Stimulated activated CD8-positive, alpha-beta memory T cell treated with anti-CD3 and anti-CD28 coated beads, Interleukin-4, amount 100 ng/mL, for 1 hour (primary cell): ENCODE data around the gene MYO3B.
"Not testable (repeated sequence)": the region's sequence is repeated elsewhere in the genome, so short reads cannot be mapped to it uniquely, and the experiment has no call there.

Experiments used
- DNase-seq, 2 donors: peaks; one replicate each; pipeline ENCODE4 v3.0.0-alpha.2; 2020; ENCODE audit warnings: low read depth in 2 of 2, low spot score in 1 of 2

The MYO3B gene

DNA sequence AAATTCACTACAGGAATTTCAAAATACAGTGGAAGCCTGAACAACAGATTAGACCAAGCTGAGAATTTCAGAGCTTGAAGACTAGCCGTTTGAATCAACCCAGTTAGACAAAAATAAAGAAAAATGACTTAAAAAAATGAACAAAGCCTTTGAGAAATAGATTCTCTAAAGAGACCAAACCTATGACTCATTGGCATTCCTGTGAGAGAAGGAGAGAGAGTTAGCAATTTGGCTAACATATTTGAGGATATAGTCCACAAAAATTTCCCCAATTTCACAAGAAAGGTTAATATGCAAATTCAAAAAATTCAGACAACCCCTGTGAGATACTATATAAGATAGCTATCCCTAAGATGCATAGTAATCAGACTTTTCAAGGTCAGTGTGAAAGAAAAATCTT lies 78.0 kb downstream of the MYO3B start:
- no peak for DNase-seq

DNA sequence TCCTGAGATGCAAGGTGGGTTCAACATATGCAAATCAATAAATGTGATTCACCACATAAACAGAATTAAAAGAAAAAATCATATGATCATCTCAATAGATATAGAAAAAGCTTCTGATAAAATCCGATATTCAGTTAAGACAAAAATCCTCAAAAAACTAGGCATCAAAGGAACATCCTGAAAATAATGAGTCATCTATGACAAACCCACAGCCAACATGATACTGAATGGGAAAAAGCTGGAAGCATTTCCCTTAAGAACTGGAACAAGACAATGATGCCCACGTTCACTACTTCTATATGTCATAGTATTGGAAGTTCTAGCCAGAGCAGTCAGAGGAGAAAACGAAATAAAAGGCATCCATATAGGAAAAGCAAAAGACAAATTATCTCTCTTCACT lies 80.4 kb downstream of the MYO3B start:
- DNase-seq, result no peak

DNA sequence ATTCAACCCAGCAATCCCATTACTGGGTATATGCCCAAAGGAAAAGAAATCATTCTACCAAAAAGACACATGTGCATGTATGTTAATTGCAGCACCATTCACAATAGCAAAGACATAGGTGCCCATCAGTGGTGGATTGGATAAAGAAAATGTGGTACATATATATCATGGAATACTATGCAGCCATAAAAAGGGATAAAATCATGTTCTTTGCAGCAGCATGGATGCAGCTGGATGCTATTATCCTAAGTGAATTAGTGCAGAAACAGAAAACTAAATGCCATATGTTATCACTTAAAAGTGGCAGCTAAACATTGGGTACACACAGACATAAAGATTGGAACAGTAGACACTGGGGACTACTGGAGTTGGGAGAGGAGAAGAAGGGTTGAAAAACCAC lies 82.2 kb downstream of the MYO3B start:
- DNase-seq, result no peak

GRCh38 chr2:170261566-170261965 lies 83.6 kb downstream of the MYO3B start:
- DNase-seq, result no peak

DNA sequence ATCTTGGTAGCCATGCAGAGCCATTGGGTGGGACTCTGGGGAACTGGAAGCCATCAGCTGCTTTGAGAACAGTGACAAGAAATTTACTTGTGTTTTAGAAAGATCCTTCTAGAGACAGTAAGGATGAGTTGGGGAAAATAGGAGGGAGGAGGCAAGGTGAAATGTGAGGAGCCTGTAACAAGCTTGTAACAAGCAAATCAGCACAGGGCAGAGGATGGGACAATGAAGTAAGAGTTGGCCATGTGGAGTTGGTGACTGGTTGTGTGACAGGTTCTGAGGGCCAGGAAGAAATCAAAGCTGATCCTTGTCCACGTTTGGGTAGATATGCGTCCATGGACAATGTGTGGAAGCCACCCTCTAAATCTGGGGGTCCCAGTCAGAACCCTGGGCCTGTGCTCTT lies 84.4 kb downstream of the MYO3B start:
- DNase-seq, result no peak

DNA sequence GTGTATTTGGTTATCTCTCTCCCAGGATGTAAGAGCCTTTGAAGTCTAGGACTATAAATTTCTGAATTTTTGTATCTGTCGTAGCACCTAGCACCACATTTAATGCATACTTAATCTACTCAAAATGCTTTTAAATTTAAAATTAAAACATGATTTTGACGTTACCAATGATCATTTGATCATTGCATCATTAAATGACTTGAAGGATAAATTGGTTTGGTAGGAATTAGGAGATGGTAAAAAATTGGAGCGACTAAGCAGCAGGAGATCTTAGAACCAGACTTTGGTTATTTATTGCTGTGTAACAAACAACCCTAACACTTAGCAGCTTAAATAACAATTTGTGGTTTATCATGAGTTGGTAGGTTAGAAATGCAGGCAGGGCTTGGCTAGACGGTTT lies 84.9 kb downstream of the MYO3B start:
- no peak for DNase-seq

- not testable (repeated sequence) for DNase-seq
These were observed 86.0 kb downstream of the MYO3B start for GRCh38 chr2:170263728-170264521.

DNA sequence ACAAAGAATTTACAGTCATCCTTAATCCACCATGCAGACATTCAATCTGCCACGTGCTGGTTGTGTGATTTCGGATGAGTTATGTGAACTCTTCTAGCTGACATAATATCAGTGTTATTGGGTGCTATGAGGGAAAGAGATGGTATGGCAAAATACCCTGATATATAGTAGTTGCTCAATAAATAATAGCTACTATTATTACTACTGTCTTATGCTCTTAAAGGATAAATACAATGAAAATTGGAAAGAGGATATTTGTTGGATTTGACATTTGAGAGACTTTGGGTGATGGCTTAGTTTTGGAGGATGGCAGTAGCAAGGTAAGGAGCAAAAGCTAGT lies 86.5 kb downstream of the MYO3B start:
- DNase-seq, result no peak

GRCh38 chr2:170264865-170265264 lies 86.9 kb downstream of the MYO3B start:
- DNase-seq, result no peak

- DNase-seq, result no peak
These were observed 87.4 kb downstream of the MYO3B start for GRCh38 chr2:170265321-170265720.

DNA sequence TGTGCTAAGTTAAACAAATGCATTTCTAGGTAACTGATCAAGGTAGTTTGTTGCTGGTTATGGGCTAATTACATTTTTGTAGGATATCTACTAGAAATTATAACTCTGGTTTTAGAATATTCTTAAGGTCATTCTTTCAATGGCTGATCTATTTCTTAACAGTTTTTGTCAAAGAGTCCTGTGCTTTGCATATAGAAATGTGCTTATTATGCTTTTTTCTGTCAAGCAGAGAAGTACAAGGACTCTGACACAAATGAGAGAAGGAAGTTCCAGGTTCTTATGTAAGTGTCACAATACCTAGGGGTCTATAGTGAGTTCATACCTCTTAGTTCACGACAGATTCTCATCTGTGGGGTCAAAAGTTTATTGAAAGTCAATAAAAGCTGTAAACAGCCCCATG lies 88.4 kb downstream of the MYO3B start:
- DNase-seq, result no peak

GRCh38 chr2:170267071-170267470 lies 89.1 kb downstream of the MYO3B start:
- DNase-seq, result no peak

- DNase-seq, result no peak
These were observed 92.4 kb downstream of the MYO3B start for GRCh38 chr2:170270278-170270864.

GRCh38 chr2:170271340-170271739 lies 93.4 kb downstream of the MYO3B start:
- no peak for DNase-seq

- no peak for DNase-seq
These were observed 98.1 kb downstream of the MYO3B start for GRCh38 chr2:170276056-170276455.

DNA sequence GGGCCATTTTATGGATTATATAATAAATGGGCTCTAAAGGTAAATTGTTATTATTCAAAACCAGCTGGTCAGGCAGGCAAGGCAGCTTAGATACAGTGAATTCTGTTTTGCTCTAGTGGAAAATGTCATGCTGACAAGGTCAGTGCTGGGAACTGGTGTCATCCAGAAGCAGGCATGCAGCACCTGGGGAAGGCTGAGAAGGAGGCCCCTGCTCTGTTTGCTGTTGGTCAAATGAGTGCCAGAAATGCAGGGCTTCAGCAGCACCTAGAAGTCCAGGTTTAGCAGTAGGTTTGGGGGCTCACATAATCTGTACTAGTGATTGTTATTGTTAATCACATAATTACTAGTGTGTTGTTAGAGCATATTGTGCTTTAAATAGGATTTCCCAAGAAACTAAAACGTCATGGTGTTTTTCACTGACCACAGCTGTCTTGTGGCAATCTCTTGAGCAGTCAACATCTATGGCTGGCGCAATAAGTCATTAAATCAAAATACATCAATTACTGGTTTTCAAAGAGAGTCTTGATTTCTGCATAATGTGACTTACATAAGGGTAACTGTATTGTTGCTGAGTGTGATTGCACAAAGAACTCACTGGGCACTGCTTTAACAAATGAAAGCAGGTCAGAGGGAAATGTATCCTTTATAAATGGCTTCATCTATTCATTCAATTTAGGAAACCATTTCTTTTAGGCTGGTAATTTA lies 99.1 kb downstream of the MYO3B start:
- no peak for DNase-seq

DNA sequence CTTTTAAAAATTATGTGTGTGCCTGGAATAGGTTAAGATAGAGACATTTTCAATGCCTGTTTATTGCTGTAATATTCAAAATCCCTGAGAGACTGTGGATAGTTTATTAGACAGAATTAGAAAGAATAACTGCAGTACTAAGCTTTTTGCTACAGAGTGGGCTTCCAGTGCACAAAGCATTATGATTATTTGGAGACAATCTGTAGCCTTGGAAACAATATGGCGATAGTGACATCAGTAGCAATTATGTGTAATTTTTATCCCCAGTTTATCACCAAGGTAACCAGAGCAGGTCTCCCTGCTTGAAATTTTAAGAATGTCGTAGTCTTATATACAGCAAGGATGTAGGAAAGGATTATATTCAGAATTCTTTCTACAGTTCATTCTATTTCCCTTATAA lies 100.0 kb downstream of the MYO3B start:
- no peak for DNase-seq

DNA sequence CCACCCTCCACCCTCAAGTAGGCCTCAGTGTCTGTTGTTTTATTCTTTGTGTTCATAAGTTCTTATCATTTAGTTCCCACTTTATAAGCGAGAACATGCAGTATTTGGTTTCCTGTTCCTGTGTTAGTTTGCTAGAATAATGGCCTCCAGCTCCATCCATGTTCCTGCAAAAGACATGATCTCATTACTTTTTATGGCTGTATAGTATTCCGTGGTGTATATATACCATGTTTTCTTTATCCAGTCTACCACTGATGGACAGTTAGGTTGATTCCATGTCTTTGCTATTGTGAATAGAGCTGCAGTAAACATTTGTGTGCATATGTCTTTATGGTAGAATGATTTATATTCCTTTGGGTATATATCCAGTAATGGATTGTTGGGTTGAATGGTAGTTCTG lies 101.7 kb downstream of the MYO3B start:
- DNase-seq, result not testable (repeated sequence)

GRCh38 chr2:170282851-170283250 lies 104.9 kb downstream of the MYO3B start:
- no peak for DNase-seq

DNA sequence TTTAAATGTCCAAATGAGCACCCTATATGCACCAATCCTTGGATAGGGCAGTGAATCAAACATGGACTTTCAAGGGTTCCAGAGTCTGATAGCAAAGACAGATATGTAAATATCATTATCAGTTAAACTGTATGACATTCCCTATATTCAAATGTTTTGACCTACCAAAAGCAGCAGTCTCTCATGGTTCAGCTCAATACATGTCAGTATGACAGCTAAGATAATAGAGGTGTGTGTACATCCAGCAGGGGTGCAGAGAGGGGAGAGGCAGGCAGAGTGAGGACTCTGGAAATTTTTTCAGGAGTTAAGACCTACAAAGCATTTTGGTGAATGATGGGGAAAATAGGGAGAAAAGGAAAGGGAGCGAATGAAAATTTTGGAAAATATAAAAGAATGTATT lies 106.3 kb downstream of the MYO3B start:
- DNase-seq, result no peak

DNA sequence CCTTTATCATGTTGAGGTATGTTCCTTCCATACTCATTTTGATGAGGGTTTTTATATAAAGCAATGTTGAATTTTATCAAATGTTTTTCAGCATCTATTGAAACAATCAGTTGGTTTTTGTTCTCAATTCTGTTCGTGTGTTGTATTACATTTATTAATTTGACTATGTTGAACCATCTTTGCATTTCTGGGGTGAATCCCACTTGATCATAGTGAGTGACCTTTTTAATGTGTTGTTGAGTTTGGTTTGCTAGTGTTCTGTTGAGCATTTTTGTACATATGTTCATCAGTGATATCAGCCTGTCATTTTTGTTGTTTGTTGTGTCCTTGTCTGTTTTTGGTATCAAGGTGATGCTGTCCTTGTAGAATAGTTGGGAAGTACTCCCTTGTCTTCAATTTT lies 110.9 kb downstream of the MYO3B start:
- DNase-seq, result no peak

DNA sequence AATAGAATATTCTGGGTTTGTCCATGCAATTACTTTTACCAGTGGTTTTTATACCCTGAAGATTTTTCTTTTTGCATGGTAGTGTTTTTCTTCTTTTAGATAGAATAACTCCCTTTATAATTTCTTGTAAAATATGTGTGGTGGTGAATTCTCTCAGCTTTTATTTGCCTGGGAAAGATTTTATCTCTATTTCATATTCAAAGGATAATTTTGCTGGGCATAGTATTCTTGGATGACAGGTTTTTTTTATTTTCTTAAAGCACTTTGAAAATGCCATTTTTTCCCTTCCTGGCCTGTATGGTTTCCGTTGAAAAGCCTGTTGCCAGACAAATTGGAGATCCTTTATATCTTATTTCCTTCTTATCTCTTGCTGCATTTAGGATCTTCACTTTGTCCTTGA lies 113.5 kb downstream of the MYO3B start:
- no peak for DNase-seq

GRCh38 chr2:170292415-170292814 lies 114.5 kb downstream of the MYO3B start:
- DNase-seq, result no peak
